Upper lobe of left lung (tissue), 6 donors: Measurements from ENCODE around the gene ARHGEF38. TPM values are rescaled to one million over a fixed set of nuclear protein-coding genes. Genes with fewer than 3 reads are reported as not detected.
"Not testable (repeated sequence)": the region's sequence is repeated elsewhere in the genome, so short reads cannot be mapped to it uniquely, and the experiment has no call there.

Experiments
- ATAC-seq, 2 donors: fragments of 200-7000 bp; cut with Tn5 transposase; one replicate each; pipeline ENCODE4 v1.9.1; 2022; ENCODE audit warnings: mild to moderate bottlenecking in 2 of 2, moderate library complexity in 2 of 2; ENCODE audit not compliant: low FRiP score in 2 of 2
- DNase-seq, 2 donors: peaks; one replicate each; pipeline ENCODE4 v3.0.0-alpha.2; 2019 to 2020
- H3K27ac ChIP-seq, 4 donors: fragments of 200-600 bp; sonication (generic); one replicate each; pipeline ENCODE4 v1.5.1; 2016 to 2019
- H3K27me3 ChIP-seq, 4 donors: fragments of 200-600 bp; sonication (generic); one replicate each; pipeline ENCODE4 v1.5.1; 2017 to 2019
- H3K36me3 ChIP-seq, 4 donors: fragments of 200-600 bp; sonication (generic); one replicate each; pipeline ENCODE4 v1.5.1; 2016 to 2019
- H3K4me1 ChIP-seq, 4 donors: fragments of 200-600 bp; sonication (generic); one replicate each; pipeline ENCODE4 v1.5.1; 2018 to 2019
- H3K4me3 ChIP-seq, 4 donors: fragments of 200-600 bp; sonication (generic); one replicate each; pipeline ENCODE4 v1.5.1; 2017 to 2019; ENCODE audit warnings: mild to moderate bottlenecking in 2 of 4, moderate library complexity in 1 of 4
- H3K9me3 ChIP-seq, 4 donors: fragments of 200-600 bp; sonication (generic); one replicate each; pipeline ENCODE4 v1.5.1; 2018 to 2019
- EP300 ChIP-seq, 4 donors: sonication (generic); formaldehyde crosslinking; IDR thresholded peaks; one replicate each; pipeline ENCODE4 v1.5.1; 2017; ENCODE audit warnings: antibody characterized with exemption in 4 of 4, control low read depth in 2 of 4
- POLR2A ChIP-seq, 4 donors: fragments of 450-650 bp; IDR thresholded peaks; one replicate each; pipeline ENCODE4 v1.5.1; 2016 to 2017; ENCODE audit warnings: antibody characterized with exemption in 4 of 4, mild to moderate bottlenecking in 2 of 4
- POLR2AphosphoS5 ChIP-seq, 2 donors: sonication (generic); formaldehyde crosslinking; IDR thresholded peaks; one replicate each; pipeline ENCODE4 v1.5.1; 2017; ENCODE audit warnings: antibody characterized with exemption in 2 of 2
- WGBS, 2 donors: methylation state at CpG; one replicate each; pipeline ENCODE4 v1.1.5; 2017 to 2018; 5-methylcytosine and 5-hydroxymethylcytosine counted together
- total RNA-seq, 6 donors: library from RNA; depleted of rRNA in 4 of 6; stranded (reverse); fragments of >200 nt in 4 of 6; gene quantifications; one replicate each; pipeline versions ENCODE4 v1.1.0 to v1.2.1, GENCODE V29; 2016 to 2021
- TF ChIP-seq, protein P1 (sequence below), 6 experiments: fragments of 450-650 bp in 4 of 6; fragments of 200-600 bp in 2 of 6; sonication (generic) in 2 of 6; IDR thresholded peaks; one replicate each; pipeline ENCODE4 v1.5.1; 2016 to 2019; ENCODE audit warnings: antibody characterized with exemption in 6 of 6
- donor health status: DM: no; HTN: no; CAD: no; lungs with moderate emphysema.
- donor health status: DM: no; HTN: yes; CAD: no; lungs with severe emphysema.

The ARHGEF38 gene
- total RNA-seq, 6 donors from 2014 or later: 5.9 to 35.4 (median 19.6) TPM

DNA sequence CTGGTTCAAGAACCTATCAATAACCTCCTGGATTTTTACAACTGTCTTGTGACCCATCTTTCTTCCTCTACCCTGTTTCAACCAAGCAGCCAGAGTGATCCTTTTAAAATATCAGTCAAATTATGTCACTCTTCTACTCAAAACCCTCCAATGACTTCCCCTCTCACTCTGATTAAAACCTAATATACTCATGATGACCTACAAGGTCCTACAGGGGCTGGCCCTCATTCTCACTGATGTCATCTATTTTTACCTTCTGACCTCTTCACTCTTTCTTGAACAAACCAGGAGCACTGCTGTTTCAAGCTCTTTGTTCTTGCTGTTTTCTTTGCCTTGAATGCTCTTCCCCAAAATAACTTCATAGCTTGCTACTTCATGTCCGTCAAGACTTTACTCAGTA, 48.5 kb downstream of the ARHGEF38 start:
- Histone ChIP-seq H3K36me3 (no peaks in the 10 kb centered on the region), H3K27me3 (no peaks in the 10 kb centered on the region), H3K27ac (no peak overlapping the region), H3K4me1 (peaks cover 0 to 10% (median 1%) of the 10 kb centered on the region in 4 donors), H3K9me3 (no peaks in the 10 kb centered on the region), H3K4me3 (no peak overlapping the region)
- DNase-seq: no peak
- ATAC-seq: no peak
- 86 to 89% methylated on average over 1 of the region's 1 CpG for WGBS, 2 donors
- no peak for TF ChIP-seq POLR2AphosphoS5 (IDR thresholded peaks at IDR 0.05)
- no peak for TF ChIP-seq POLR2A (IDR thresholded peaks at IDR 0.05)
- TF ChIP-seq, protein P1, sequence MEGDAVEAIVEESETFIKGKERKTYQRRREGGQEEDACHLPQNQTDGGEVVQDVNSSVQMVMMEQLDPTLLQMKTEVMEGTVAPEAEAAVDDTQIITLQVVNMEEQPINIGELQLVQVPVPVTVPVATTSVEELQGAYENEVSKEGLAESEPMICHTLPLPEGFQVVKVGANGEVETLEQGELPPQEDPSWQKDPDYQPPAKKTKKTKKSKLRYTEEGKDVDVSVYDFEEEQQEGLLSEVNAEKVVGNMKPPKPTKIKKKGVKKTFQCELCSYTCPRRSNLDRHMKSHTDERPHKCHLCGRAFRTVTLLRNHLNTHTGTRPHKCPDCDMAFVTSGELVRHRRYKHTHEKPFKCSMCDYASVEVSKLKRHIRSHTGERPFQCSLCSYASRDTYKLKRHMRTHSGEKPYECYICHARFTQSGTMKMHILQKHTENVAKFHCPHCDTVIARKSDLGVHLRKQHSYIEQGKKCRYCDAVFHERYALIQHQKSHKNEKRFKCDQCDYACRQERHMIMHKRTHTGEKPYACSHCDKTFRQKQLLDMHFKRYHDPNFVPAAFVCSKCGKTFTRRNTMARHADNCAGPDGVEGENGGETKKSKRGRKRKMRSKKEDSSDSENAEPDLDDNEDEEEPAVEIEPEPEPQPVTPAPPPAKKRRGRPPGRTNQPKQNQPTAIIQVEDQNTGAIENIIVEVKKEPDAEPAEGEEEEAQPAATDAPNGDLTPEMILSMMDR (IDR thresholded peaks at IDR 0.05): no peak
- TF ChIP-seq EP300 (IDR thresholded peaks at IDR 0.05): no peak

DNA sequence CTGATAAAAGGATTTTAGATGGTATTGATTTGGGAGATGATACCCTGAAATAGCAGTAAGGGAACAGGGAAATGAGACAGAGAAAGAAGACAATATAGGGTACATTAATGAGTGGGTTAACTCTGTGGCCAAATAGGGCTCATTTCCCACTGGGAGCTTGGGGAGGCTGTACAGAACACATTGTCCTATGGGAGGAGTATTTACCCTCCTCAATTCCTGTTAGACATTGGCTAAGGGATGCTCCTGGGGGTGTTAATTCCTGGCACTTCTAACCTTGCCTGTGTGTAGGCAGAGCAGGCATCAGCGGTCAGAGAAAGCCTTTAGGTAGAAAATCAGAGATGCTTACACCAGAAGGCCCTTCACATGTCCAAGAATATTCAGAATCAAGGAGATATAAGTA, 49.0 kb downstream of the ARHGEF38 start:
- Histone ChIP-seq H3K27ac (no peak overlapping the region), H3K4me1 (peaks cover 0 to 10% (median 1%) of the 10 kb centered on the region in 4 donors), H3K9me3 (no peaks in the 10 kb centered on the region), H3K27me3 (no peaks in the 10 kb centered on the region), H3K4me3 (no peak overlapping the region), H3K36me3 (no peaks in the 10 kb centered on the region)
- no peak for TF ChIP-seq POLR2A (IDR thresholded peaks at IDR 0.05)
- TF ChIP-seq, protein P1 (IDR thresholded peaks at IDR 0.05): no peak
- no peak for TF ChIP-seq EP300 (IDR thresholded peaks at IDR 0.05)
- TF ChIP-seq POLR2AphosphoS5 (IDR thresholded peaks at IDR 0.05): no peak
- 77 to 88% methylated on average over 1 of the region's 1 CpG for WGBS, 2 donors
- DNase-seq (no peak), ATAC-seq (no peak)

DNA sequence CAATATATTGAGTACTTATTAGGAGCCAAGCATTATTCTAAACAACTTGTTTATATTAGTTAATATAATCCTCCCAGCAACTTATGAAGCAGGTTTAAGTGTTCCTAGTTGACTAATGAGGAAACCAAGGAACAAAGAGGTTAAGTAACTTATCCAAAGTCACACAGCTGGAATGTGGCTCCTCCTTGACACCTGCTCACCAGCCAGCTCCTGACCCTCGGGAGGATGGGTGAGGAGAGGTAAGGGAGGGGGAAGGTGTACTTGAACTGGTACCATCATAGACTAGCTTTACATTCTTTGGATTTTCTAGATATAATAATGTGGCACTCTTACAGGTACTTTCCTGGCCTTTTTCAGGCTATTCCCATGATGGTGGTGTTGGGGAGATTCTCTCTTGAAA, 50.7 kb downstream of the ARHGEF38 start:
- peaks cover 0 to 10% (median 1%) of the 10 kb centered on the region in 4 donors for H3K4me1 ChIP-seq
- 30 to 45% methylated on average over 1 of the region's 1 CpG for WGBS, 2 donors
- no peak overlapping the region for H3K4me3 ChIP-seq
- TF ChIP-seq, protein P1 (IDR thresholded peaks at IDR 0.05): no peak
- TF ChIP-seq EP300 (IDR thresholded peaks at IDR 0.05) (no peak), POLR2A (IDR thresholded peaks at IDR 0.05) (no peak), POLR2AphosphoS5 (IDR thresholded peaks at IDR 0.05) (no peak)
- no peaks in the 10 kb centered on the region for H3K36me3 ChIP-seq
- no peaks in the 10 kb centered on the region for H3K9me3 ChIP-seq
- ATAC-seq (no peak), DNase-seq (no peak)
- H3K27me3 ChIP-seq: no peaks in the 10 kb centered on the region
- H3K27ac ChIP-seq: no peak overlapping the region

DNA sequence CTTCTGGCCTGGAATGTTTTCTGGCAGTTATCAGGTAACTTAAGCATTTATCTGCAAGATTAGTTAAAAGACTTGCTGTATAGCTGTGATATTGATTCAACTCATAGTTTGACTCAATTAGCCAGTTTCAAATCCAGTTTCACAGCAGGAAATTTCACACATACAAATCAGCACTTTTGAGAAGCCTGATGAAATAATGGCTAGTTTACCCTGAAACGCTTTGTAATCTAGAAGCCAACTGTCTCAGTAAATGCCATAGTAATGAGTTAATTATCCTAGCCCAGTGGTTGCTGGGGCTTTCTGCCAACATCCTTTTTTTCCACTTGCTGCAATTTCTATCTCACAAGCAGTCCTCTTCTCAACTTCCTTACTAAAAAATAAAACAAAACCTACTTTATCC, 53.1 kb downstream of the ARHGEF38 start:
- Histone ChIP-seq H3K9me3 (no peaks in the 10 kb centered on the region), H3K4me3 (no peak overlapping the region), H3K27ac (no peak overlapping the region), H3K36me3 (no peaks in the 10 kb centered on the region), H3K4me1 (peaks cover 0 to 5% (median 1%) of the 10 kb centered on the region in 4 donors), H3K27me3 (no peaks in the 10 kb centered on the region)
- no peak for ATAC-seq
- 7 to 19% methylated on average over 1 of the region's 1 CpG for WGBS, 2 donors
- no peak for DNase-seq
- TF ChIP-seq POLR2A (IDR thresholded peaks at IDR 0.05) (no peak), POLR2AphosphoS5 (IDR thresholded peaks at IDR 0.05) (no peak), EP300 (IDR thresholded peaks at IDR 0.05) (no peak)
- TF ChIP-seq, protein P1 (IDR thresholded peaks at IDR 0.05): no peak

DNA sequence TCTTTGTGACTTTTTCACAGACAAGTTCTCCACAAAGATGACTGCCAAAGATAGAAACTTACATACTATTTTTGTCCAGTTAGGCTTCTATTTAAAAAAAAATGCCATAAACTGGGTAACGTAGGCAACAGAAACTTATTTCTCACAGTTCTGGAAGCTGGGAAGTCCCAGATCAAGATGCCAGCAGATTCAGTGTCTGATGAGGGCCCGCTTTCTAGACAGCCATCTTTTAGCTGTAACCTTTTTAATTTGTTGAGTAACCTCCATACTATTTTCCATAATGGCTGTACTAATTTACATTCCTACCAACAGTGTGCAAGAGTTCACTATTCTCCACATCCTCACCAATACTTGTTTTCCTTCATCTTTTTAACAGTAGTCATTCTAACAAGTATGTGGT, 55.5 kb downstream of the ARHGEF38 start:
- DNase-seq (no peak), ATAC-seq (no peak)
- Histone ChIP-seq H3K36me3 (no peaks in the 10 kb centered on the region), H3K9me3 (no peaks in the 10 kb centered on the region), H3K4me1 (peaks cover 0 to 5% (median 2%) of the 10 kb centered on the region in 4 donors), H3K4me3 (no peak overlapping the region), H3K27me3 (no peaks in the 10 kb centered on the region), H3K27ac (no peak overlapping the region)
- TF ChIP-seq POLR2A (IDR thresholded peaks at IDR 0.05) (no peak), EP300 (IDR thresholded peaks at IDR 0.05) (no peak), POLR2AphosphoS5 (IDR thresholded peaks at IDR 0.05) (no peak)
- TF ChIP-seq, protein P1 (IDR thresholded peaks at IDR 0.05): no peak
- 77 to 85% methylated on average over 2 of the region's 2 CpGs for WGBS, 2 donors

DNA sequence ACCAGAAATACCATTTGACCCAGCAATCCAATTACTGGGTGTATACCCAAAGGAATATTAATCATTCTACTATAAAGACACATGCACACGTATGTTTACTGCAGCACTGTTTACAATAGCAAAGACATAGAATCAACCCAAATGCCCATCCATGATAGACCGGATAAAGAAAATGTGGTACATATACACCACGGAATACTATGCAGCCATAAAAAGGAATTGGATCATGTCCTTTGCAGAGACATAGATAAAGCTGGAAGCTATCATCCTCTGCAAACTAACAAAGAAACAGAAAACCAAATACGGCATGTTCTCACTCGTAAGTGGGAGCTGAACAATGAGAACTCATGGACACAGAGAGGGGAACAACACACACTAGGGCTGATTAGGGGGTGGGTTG, 57.4 kb downstream of the ARHGEF38 start:
- ATAC-seq, DNase-seq, H3K4me3 ChIP-seq, H3K9me3 ChIP-seq, H3K4me1 ChIP-seq, H3K27me3 ChIP-seq, H3K36me3 ChIP-seq, H3K27ac ChIP-seq: not testable (repeated sequence)
- WGBS, 2 donors: 95 to 99% methylated on average over 5 of the region's 5 CpGs
